ENCODE data around the gene ZNF584.
"Not testable (repeated sequence)": the region's sequence is repeated elsewhere in the genome, so short reads cannot be mapped to it uniquely, and the experiment has no call there.

ZNF584 gene

GRCh38 chr19:58403920-58404478 lies 4.5 kb upstream of the ZNF584 start:
- not testable (repeated sequence) for DNase-seq (ENCODE audit: low read depth in 3 of 3)

- no peak for DNase-seq (ENCODE audit: low read depth in 3 of 3)
Observed at GRCh38 chr19:58406818-58407657, 1.4 kb upstream of the ZNF584 start.

DNA sequence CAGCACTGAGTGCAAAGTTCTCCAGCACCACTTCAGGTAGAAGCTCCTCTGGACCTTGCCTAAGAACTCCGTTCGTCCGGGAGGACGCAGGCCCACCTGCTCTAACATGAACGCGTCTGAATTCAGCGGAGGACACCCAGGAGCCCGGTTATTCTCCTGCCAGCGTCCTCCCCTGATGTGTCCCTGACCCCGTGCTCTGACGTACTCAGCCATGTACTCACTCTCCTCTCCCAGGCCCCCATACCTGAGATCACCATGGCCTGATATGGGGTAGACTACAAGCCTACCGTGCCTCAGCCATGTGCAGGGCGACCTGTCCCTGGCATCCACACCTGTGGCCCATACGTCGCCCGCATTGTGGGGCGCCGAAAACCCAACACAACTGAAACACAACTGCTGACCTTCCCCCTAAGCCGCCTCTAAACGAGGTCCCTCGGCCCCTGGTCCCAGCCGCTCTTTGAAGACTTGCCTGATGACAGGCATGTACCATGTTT lies 744 bp upstream of the ZNF584 start:
- no peak for DNase-seq (ENCODE audit: low read depth in 3 of 3)

DNA sequence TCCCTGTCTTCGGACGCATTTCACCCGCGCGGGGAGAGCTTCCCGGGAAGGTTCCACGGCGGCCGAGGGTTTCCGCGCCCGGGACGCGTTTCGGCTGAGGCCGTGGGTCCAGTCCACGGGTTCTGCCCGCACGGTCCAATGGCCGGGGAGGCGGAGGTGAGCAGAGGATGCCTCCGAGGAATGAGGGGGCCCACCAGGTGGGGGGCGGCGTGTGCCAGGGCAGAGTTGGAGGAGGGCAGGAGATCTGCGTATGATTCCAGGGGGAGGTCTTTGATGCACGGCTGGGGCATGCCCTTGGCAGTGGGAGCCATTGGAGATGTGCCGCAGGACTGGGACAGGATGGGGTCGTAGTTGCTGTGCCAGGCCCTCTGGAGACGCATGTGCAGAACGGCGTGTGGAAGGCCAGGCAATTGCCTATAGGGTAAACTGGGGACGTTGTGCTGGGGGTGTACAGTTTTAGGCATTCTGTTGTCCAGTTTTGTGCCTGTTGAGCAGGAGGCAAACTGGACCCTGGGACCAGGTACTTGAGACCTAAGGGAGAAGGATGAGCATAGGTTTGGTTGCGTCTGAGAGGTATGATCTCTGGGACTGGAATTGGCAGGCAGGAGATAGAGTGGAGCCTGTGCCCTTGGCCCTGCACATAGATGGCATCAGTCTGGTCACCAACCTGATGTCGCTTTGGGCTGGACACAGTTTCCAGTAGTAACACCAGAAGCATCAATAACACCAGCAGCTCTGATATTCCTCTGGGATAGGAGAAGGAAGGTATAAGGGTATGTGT lies 751 bp downstream of the ZNF584 start:
- DNase-seq (ENCODE audit: low read depth in 3 of 3): no peak

- DNase-seq (ENCODE audit: low read depth in 3 of 3): no peak
Observed at GRCh38 chr19:58416604-58417003, 8.2 kb downstream of the ZNF584 start.

DNA sequence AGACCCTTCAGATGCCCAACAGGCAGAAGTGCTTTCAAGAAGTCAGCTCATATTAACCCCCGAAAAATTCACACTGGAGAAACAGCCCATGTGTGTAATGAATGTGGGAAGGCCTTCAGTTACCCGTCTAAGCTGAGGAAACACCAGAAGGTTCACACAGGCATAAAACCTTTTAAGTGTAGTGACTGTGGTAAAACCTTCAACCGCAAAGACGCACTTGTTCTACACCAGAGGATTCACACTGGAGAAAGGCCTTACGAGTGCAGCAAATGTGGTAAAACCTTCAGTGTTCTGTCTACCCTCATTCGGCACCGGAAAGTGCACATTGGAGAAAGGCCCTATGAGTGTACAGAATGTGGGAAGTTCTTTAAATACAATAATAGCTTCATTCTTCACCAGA lies 8.6 kb downstream of the ZNF584 start:
- no peak for DNase-seq (ENCODE audit: low read depth in 3 of 3)

DNA sequence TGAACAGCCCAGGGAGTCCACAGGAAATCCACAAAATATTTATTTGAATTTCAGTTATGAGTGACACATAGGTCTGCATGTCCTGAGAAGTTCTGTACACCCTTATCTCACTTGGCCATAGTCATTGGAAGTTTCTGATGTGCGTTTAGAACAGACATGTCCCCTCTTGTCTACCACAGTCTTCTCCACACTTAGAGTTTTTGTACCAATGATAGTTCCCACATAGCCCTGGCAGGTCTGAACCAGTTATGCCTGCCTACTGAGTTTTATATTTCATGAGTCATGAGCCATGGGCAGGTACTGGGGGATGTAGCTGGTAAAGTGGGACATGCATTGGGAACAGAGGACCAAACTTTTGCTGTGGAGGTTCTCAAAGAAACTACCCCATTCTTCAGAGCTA lies 20.2 kb downstream of the ZNF584 start:
- DNase-seq (ENCODE audit: low read depth in 3 of 3): no peak

GRCh38 chr19:58429745-58430144 lies 21.3 kb downstream of the ZNF584 start:
- no peak for DNase-seq (ENCODE audit: low read depth in 3 of 3)

GRCh38 chr19:58434217-58434616 lies 25.8 kb downstream of the ZNF584 start:
- no peak for DNase-seq (ENCODE audit: low read depth in 3 of 3)

GRCh38 chr19:58439576-58440554 lies 31.4 kb downstream of the ZNF584 start, which contains the start of gene ZNF132:
Gene ZNF132 (minus strand): TSS chr19:58440153. CDS start chr19:58439821, 332 bp downstream.
- peak; percentile 67 to 91 (median 85) for DNase-seq (ENCODE audit: low read depth in 3 of 3)

- DNase-seq (ENCODE audit: low read depth in 3 of 3): no peak
Observed at GRCh38 chr19:58440556-58440955, 32.1 kb downstream of the ZNF584 start.

DNA sequence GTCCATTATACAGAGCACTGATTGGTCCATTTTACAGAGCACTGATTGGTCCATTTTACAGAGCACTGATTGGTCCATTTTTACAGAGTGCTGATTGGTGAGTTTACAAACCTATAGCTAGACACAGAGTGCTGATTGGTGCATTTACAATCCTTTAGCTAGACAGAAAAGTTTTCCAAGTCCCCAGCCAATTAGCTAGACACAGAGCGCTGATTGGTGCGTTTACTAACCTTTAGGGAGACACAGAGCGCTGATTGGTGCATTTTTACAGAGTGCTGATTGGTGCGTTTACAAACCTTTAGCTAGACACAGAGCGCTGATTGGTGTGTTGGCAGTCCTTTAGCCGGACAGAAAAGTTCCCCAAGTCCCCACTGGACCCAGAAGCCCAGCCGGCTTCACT lies 34.5 kb downstream of the ZNF584 start:
- not testable (repeated sequence) for DNase-seq (ENCODE audit: low read depth in 3 of 3)

DNA sequence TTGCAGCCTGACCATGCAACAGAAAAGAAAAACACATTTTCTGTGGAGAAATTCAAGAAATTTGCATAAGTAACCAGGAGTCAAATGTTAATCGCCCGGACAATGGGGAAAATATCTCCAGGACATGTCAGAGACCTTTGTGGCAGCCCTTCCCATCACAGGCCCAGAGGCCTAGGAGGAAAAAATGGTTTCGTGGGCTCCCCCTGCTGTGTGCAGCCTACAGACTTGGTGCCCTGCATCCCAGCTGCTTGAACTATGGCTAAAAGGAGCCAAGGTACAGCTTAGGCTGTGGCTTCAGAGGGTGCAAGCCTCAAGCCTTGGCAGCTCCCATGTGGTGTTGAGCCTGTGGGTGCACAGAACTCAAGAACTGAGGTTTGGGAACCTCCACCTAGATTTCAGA lies 40.4 kb downstream of the ZNF584 start:
- DNase-seq (ENCODE audit: low read depth in 3 of 3): not testable (repeated sequence)

GRCh38 chr19:58449980-58450379 lies 41.5 kb downstream of the ZNF584 start:
- not testable (repeated sequence) for DNase-seq (ENCODE audit: low read depth in 3 of 3)

DNA sequence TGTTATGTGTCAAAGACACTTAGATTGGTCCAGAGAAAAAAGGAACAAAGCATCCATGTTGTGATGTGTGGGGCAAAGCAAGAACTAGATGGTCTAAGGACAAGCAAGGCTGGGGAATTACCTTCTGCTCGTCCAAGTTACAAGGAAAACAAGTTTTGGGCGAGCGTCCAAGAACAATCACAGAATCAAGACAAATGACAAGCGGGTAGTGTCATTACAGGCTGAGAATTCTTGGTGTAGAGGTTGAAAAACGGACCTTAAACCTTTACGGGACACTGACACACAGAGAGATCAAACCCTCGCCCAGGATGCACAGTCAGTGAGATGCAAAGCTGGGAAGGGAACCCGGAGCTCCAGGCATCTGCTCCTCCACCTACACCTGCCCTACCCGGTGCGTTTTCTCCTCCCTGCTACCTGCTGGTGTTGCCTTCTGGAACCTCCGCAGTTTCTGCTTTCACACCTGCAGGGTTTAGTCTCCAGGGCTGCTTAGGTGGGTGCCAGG lies 42.5 kb downstream of the ZNF584 start:
- DNase-seq (ENCODE audit: low read depth in 3 of 3): no peak

DNA sequence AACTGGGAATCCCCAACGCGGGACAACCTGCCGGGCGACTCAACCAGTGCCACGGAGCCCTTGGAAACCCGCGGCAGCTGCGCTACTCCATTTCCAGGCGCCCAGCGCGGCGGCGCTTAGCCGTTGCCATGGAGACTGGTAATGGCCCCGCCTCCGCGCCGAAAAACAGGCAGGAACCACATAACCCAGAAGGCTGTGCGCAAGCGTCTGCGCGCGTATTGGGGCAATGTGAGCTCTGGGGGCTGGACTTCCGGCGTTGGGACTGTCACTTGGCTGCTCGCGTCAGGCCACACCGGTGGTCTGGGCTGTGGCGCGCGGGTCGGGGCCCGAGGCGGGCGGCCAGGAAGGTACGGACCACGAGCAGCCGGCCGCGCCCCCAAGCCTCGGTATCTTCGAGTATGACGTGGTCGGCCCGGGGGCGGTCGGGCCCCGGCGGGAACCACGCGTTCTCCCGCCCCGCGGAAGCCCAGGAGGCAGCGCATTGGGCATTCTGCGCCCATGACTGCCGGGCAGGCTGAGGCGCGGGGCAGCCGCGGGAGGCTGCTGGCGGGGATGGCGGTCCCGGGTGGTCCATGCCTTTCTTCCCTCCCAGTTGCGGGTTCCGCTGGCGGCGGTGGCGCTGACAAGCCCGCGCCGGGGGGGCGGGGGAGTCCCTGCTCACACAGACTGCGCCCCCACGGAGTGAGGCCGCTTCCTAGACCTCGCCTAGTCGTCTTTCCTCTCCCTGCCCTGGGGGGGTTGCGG lies 43.1 kb downstream of the ZNF584 start, which contains the start of gene ZNF324B:
Gene ZNF324B (plus strand): TSS at position 265 of the 744 bp plus-strand sequence. CDS start 2,080 bp downstream, outside the sequence.
- DNase-seq (ENCODE audit: low read depth in 3 of 3): peak; percentile 85 to 95 (median 95)

- DNase-seq (ENCODE audit: low read depth in 3 of 3): no peak
Observed at GRCh38 chr19:58453743-58454142, 45.3 kb downstream of the ZNF584 start.

GRCh38 chr19:58455306-58455705 lies 46.9 kb downstream of the ZNF584 start:
- DNase-seq (ENCODE audit: low read depth in 3 of 3): no peak

- DNase-seq (ENCODE audit: low read depth in 3 of 3): no peak
Observed at GRCh38 chr19:58456111-58456510, 47.7 kb downstream of the ZNF584 start.

DNA sequence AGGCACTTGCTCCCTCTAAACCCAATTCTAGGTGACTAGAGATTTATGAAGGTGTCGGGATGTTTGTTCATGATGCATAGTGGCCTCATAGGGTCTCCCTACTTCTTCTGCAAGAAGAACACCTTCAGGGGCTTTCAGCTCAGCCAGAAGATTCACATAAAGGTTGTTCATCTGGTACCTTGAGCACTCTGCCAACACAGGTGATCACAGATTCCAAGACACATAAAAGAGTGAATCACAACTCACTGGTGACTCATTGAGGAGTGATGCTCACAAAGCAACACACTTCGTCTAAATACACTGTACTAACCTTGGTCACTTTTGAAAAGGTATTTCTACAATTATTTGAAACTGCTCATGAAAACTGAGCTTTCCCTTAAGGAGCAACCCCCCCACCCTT lies 51.6 kb downstream of the ZNF584 start:
- DNase-seq (ENCODE audit: low read depth in 3 of 3): no peak

Data from stimulated activated CD4-positive, alpha-beta T cell treated with anti-CD3 and anti-CD28 coated beads, TNF-alpha, amount 100 ng/mL, for 4 hours (primary cell).